IMR-90 (cell line): Measurements from ENCODE around the gene CAST.

Experiments used
- BHLHE40 ChIP-seq: fragments of 150-350 bp; IDR thresholded peaks from 2 replicates; pipeline ENCODE4 v1.6.1; 2016; ENCODE audit warnings: mild to moderate bottlenecking, low read depth, low read length
- CEBPB ChIP-seq: IDR thresholded peaks from 2 replicates; pipeline ENCODE4 v1.6.1; 2012; ENCODE audit warnings: low read depth, low read length, improper control_type of control experiment
- CHD1 ChIP-seq: IDR thresholded peaks from 2 replicates; pipeline ENCODE4 v1.6.1; 2012; ENCODE audit warnings: low read depth, low read length, improper control_type of control experiment
- FOS ChIP-seq: fragments of 150-350 bp; IDR thresholded peaks from 2 replicates; pipeline ENCODE4 v1.6.1; 2016; ENCODE audit warnings: low read depth, low read length
- MAZ ChIP-seq: IDR thresholded peaks from 2 replicates; pipeline ENCODE4 v1.6.1; 2012; ENCODE audit warnings: low read depth, mild to moderate bottlenecking, low read length, improper control_type of control experiment, moderate library complexity, borderline replicate concordance
- MXI1 ChIP-seq: IDR thresholded peaks from 2 replicates; pipeline ENCODE4 v1.6.1; 2012; ENCODE audit warnings: low read depth, mild to moderate bottlenecking, low read length, moderate library complexity, borderline replicate concordance
- POLR2A ChIP-seq: IDR thresholded peaks from 2 replicates; pipeline ENCODE4 v1.6.1; 2012; ENCODE audit warnings: mild to moderate bottlenecking, low read depth, low read length
- RAD21 ChIP-seq: IDR thresholded peaks from 2 replicates; pipeline ENCODE4 v1.6.1; 2012; ENCODE audit warnings: low read length, improper control_type of control experiment
- RCOR1 ChIP-seq: IDR thresholded peaks from 2 replicates; pipeline ENCODE4 v1.6.1; 2012; ENCODE audit warnings: mild to moderate bottlenecking, low read length, improper control_type of control experiment; ENCODE audit not compliant: insufficient replicate concordance
- RFX5 ChIP-seq: IDR thresholded peaks from 2 replicates; pipeline ENCODE4 v1.8.0; 2012; ENCODE audit warnings: low read depth, mild to moderate bottlenecking, low read length, moderate library complexity
- SMC3 ChIP-seq: fragments of 150-350 bp; IDR thresholded peaks from 2 replicates; pipeline ENCODE4 v1.6.1; 2016; ENCODE audit warnings: low read depth, mild to moderate bottlenecking, antibody characterized with exemption, low read length, moderate library complexity
- USF2 ChIP-seq: fragments of 150-350 bp; IDR thresholded peaks from 2 replicates; pipeline ENCODE4 v1.6.1; 2017; ENCODE audit warnings: mild to moderate bottlenecking, antibody characterized with exemption, low read length, low read depth
- TF ChIP-seq, protein P1 (sequence below): conservative IDR thresholded peaks from 2 replicates; pipeline ENCODE4 v1.5.1; 2012; ENCODE audit warnings: mild to moderate bottlenecking, low read depth, low read length, improper control_type of control experiment

GRCh38 chr5:96649681-96650540, 12.3 kb upstream of the CAST start:
- TF ChIP-seq, protein P1, sequence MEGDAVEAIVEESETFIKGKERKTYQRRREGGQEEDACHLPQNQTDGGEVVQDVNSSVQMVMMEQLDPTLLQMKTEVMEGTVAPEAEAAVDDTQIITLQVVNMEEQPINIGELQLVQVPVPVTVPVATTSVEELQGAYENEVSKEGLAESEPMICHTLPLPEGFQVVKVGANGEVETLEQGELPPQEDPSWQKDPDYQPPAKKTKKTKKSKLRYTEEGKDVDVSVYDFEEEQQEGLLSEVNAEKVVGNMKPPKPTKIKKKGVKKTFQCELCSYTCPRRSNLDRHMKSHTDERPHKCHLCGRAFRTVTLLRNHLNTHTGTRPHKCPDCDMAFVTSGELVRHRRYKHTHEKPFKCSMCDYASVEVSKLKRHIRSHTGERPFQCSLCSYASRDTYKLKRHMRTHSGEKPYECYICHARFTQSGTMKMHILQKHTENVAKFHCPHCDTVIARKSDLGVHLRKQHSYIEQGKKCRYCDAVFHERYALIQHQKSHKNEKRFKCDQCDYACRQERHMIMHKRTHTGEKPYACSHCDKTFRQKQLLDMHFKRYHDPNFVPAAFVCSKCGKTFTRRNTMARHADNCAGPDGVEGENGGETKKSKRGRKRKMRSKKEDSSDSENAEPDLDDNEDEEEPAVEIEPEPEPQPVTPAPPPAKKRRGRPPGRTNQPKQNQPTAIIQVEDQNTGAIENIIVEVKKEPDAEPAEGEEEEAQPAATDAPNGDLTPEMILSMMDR = no peak
- TF ChIP-seq RFX5 (no peak), MAZ (no peak), USF2 (no peak), BHLHE40 (no peak), MXI1 (no peak), RAD21 (no peak), POLR2A (no peak), RCOR1 (no peak), FOS (no peak), SMC3 (no peak), CHD1 (no peak), CEBPB (no peak)
